ENCODE results near the gene ACSS2.
A peak's percentile ranks its signal among the peaks of the same experiment; 100 is the strongest.

ACSS2 gene

DNA sequence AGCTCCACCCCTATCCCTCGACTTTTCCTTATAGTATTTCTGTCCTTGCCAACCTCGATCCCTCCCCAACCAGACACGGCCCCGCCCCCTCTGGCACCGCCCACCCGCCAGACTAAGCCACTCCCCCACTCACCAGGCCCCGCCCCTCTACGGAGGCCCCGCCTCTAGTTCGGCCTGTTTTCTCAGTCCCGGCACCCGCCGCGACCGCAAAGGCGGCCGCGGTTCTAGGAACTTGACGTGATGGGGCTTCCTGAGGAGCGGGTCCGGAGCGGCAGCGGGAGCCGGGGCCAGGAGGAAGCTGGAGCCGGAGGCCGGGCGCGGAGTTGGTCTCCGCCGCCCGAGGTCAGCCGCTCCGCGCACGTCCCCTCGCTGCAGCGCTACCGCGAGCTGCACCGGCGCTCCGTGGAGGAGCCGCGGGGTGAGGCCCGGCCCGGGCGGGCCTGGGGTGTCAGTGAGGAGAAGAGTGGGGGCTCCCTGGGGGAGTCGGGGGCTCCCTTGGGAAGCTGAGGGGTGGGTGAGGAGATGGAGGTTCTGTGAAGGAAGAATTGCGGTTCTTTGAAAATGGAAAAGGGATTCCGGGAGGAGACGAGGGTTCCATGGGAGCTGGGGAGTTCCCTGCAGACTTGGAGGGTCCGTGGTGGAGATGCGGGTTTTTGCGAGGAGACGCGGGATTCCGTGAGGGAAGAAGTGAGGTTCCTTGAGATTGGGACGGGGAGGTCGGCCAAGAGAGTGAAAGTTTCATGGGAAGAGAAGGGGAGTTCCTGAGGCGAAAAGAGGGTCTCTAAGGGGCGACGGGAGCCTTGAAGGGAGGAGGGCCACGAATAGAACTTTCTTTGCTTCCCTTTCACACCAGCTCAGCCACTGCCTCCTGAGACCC is at the start of gene ACSS2:
Gene ACSS2, plus strand, starts transcription at position 207 of the 877 bp plus-strand sequence. Its CDS starts 34 bp downstream, at position 241.
- peaks cover 47% of the 10 kb centered on the region for H3K4me1 Mint-ChIP-seq
- H3K27me3 Mint-ChIP-seq: no peaks in the 10 kb centered on the region
- no peaks in the 10 kb centered on the region for H3K9me3 Mint-ChIP-seq

GRCh38 chr20:34829191-34829590 is 47.2 kb upstream of the ACSS2 start:
- H3K9me3 Mint-ChIP-seq: no peaks in the 10 kb centered on the region
- no peak for ATAC-seq
- H3K36me3 Mint-ChIP-seq: no peaks in the 10 kb centered on the region
- no peak overlapping the region for H3K4me3 Mint-ChIP-seq
- no peak overlapping the region for H3K27ac Mint-ChIP-seq
- peaks cover 15% of the 10 kb centered on the region for H3K4me1 Mint-ChIP-seq
- peaks cover 12% of the 10 kb centered on the region for H3K27me3 Mint-ChIP-seq

More for the DNA sequence above, at the start of gene ACSS2:
- Mint-ChIP-seq H3K36me3 (no peaks in the 10 kb centered on the region), H3K4me3 (peak within 1 kb of the TSS; percentile 83), H3K27ac (peak within 1 kb of the TSS; percentile 70)
- ATAC-seq: peak; percentile 90

GRCh38 chr20:34831936-34832335 is 44.5 kb upstream of the ACSS2 start:
- H3K27me3 Mint-ChIP-seq: peaks cover 18% of the 10 kb centered on the region
- no peaks in the 10 kb centered on the region for H3K9me3 Mint-ChIP-seq
- H3K36me3 Mint-ChIP-seq: no peaks in the 10 kb centered on the region
- H3K4me3 Mint-ChIP-seq: no peak overlapping the region
- peaks cover 6% of the 10 kb centered on the region for H3K4me1 Mint-ChIP-seq
- H3K27ac Mint-ChIP-seq: no peak overlapping the region
- no peak for ATAC-seq

DNA sequence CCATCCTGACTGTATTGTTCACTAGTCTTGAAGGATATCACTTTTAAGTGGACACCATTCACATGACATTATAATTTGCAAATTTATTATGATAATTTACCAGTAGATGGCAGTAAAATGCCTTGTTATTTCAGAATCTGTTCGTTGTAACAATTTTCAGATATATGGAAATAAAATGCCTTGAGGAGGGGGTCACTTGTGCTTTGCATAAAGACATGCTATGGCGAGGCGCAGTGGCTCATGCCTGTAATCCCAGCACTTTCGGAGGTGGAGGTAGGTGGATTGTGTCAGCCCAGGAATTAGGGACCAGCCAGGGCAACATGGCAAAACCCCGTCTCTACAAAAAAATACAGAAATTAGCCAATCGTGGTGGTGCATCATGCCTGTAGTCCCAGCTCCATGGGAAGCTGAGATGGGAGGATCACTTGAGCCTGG is 41.9 kb upstream of the ACSS2 start:
- no peak for ATAC-seq
- Mint-ChIP-seq H3K4me3 (no peak overlapping the region), H3K27me3 (peaks cover 18% of the 10 kb centered on the region), H3K36me3 (no peaks in the 10 kb centered on the region), H3K27ac (no peak overlapping the region), H3K9me3 (no peaks in the 10 kb centered on the region), H3K4me1 (peaks cover 6% of the 10 kb centered on the region)

GRCh38 chr20:34842143-34842542 is 34.3 kb upstream of the ACSS2 start:
- no peak overlapping the region for H3K4me3 Mint-ChIP-seq
- H3K36me3 Mint-ChIP-seq: no peaks in the 10 kb centered on the region
- no peak for ATAC-seq
- peaks cover 15% of the 10 kb centered on the region for H3K27me3 Mint-ChIP-seq
- no peaks in the 10 kb centered on the region for H3K9me3 Mint-ChIP-seq
- no peak overlapping the region for H3K27ac Mint-ChIP-seq
- H3K4me1 Mint-ChIP-seq: no peaks in the 10 kb centered on the region

DNA sequence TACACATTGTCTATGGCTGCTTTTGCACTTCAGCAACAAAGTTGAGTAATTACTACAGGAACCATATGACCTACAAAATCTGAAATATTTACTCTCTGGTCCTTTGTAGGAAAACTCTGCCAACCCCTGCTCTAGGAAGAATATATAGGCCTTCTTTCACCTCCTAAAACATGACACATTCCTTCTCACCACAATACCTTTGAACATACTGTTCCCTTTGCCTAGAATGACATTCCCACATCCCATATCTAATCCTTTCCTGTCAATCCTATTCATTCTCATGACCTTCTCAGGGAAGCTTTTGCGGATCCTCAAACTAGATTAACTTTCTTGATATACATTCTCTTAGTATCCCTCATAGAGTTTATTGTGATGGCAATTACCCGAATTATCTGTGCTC is 33.0 kb upstream of the ACSS2 start:
- no peak for ATAC-seq
- peaks cover 15% of the 10 kb centered on the region for H3K27me3 Mint-ChIP-seq
- no peak overlapping the region for H3K4me3 Mint-ChIP-seq
- no peaks in the 10 kb centered on the region for H3K9me3 Mint-ChIP-seq
- H3K36me3 Mint-ChIP-seq: no peaks in the 10 kb centered on the region
- H3K27ac Mint-ChIP-seq: no peak overlapping the region
- no peaks in the 10 kb centered on the region for H3K4me1 Mint-ChIP-seq

DNA sequence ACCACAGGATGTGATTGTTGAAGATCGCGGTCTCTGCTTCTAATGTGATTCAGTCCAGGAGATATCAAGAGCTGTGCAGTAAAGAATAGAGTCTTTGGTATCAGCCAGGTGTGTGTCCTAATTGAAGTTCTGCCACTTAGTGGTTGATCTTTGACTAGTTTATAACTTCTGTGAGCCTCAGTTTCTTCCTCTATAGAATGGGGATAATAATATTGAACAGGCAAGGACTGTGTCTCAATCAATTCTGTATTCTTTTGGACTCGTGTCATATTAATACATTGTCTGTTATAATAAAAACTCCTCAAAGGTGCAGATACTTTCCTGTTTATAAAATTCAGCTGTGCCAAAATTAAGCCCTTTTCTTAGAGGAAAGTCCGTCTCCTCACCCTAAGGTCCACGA is 27.8 kb upstream of the ACSS2 start:
- no peak overlapping the region for H3K27ac Mint-ChIP-seq

DNA sequence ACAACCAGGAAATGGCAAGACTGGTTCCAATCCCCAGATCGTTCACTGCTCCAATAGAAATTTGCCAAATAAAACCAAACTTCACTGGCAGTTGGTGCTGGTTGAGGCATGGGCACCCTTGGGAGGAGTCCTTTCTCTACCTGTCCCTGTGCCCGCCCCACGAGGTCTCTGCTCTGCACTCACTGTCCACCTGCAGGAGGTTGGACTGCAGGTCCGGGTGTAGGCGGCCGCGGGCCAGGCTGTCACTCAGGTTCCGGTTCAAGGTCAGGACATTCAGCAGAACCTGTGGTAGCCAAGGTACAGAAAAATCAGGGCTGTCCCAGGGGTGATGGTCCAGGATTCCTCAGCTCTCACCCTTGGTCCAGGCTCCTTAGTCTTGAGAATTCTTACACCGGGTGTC is 26.6 kb upstream of the ACSS2 start:
- no peaks in the 10 kb centered on the region for H3K4me1 Mint-ChIP-seq
- no peaks in the 10 kb centered on the region for H3K27me3 Mint-ChIP-seq
- no peak overlapping the region for H3K27ac Mint-ChIP-seq
- H3K4me3 Mint-ChIP-seq: no peak overlapping the region
- peaks cover 11% of the 10 kb centered on the region for H3K36me3 Mint-ChIP-seq
- H3K9me3 Mint-ChIP-seq: no peaks in the 10 kb centered on the region
- ATAC-seq: no peak

More for the DNA sequence above, 27.8 kb upstream of the ACSS2 start:
- no peak overlapping the region for H3K4me3 Mint-ChIP-seq
- peaks cover 11% of the 10 kb centered on the region for H3K36me3 Mint-ChIP-seq
- H3K4me1 Mint-ChIP-seq: no peaks in the 10 kb centered on the region
- ATAC-seq: no peak
- H3K27me3 Mint-ChIP-seq: no peaks in the 10 kb centered on the region
- H3K9me3 Mint-ChIP-seq: no peaks in the 10 kb centered on the region

- no peaks in the 10 kb centered on the region for H3K4me1 Mint-ChIP-seq
- H3K4me3 Mint-ChIP-seq: no peak overlapping the region
- peaks cover 15% of the 10 kb centered on the region for H3K36me3 Mint-ChIP-seq
- no peak for ATAC-seq
- no peaks in the 10 kb centered on the region for H3K9me3 Mint-ChIP-seq
- H3K27ac Mint-ChIP-seq: no peak overlapping the region
- H3K27me3 Mint-ChIP-seq: no peaks in the 10 kb centered on the region
These were observed 25.4 kb upstream of the ACSS2 start for GRCh38 chr20:34850969-34851368.

- no peaks in the 10 kb centered on the region for H3K4me1 Mint-ChIP-seq
- no peaks in the 10 kb centered on the region for H3K9me3 Mint-ChIP-seq
- no peak overlapping the region for H3K4me3 Mint-ChIP-seq
- ATAC-seq: peak; percentile 27
- peaks cover 15% of the 10 kb centered on the region for H3K36me3 Mint-ChIP-seq
- H3K27ac Mint-ChIP-seq: no peak overlapping the region
- no peaks in the 10 kb centered on the region for H3K27me3 Mint-ChIP-seq
These were observed 24.1 kb upstream of the ACSS2 start for GRCh38 chr20:34852298-34852697.

DNA sequence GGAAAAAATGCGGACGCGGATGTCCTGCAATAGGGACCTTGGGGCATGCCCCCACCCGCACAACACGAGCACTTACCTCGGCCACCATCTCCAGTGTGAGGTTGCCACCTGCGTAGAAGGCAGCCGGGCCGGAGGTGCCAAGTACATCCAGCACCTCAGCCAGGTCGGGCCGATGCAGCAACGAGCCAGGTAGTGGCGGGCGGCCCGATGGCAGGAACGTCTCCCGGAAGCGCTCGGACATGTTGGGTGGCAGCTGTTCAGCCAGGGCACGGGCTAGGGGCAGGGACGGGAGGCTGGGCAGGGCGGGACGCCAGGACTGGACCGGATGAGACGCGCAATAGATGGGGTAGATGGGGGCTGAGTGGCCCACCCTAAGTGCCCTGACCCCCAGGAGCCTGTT is 17.0 kb upstream of the ACSS2 start:
- no peak for ATAC-seq
- Mint-ChIP-seq H3K4me1 (no peaks in the 10 kb centered on the region), H3K4me3 (no peak overlapping the region), H3K9me3 (no peaks in the 10 kb centered on the region), H3K27ac (no peak overlapping the region), H3K27me3 (no peaks in the 10 kb centered on the region), H3K36me3 (peaks cover 36% of the 10 kb centered on the region)

GRCh38 chr20:34859826-34860545 is 16.4 kb upstream of the ACSS2 start:
- Mint-ChIP-seq H3K4me3 (no peak overlapping the region), H3K27me3 (no peaks in the 10 kb centered on the region), H3K36me3 (peaks cover 36% of the 10 kb centered on the region), H3K27ac (no peak overlapping the region), H3K4me1 (no peaks in the 10 kb centered on the region), H3K9me3 (no peaks in the 10 kb centered on the region)
- ATAC-seq: no peak

GRCh38 chr20:34861386-34862084 is 14.9 kb upstream of the ACSS2 start:
- Mint-ChIP-seq H3K36me3 (peaks cover 32% of the 10 kb centered on the region), H3K27ac (no peak overlapping the region), H3K4me1 (no peaks in the 10 kb centered on the region)

DNA sequence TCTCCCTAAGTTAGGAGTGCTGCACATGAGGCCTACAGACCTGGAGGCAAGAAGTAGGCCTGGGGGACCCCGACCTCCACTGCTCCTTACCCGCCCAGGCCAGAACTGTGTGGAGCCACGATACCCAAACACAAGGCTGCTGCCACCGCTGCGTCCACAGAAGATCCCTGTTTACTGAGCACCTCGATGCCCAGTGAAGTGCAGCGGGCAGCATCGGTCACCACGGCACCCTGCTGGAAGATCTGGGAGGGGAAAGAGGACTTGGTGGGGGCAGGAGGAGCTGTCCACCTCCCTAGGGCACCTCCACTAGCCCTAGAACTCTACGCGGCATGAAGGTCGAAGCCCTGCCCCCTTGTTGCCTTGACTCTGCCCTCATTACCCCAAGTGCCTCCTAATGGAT is 13.7 kb upstream of the ACSS2 start:
- H3K27me3 Mint-ChIP-seq: no peaks in the 10 kb centered on the region
- H3K4me3 Mint-ChIP-seq: no peak overlapping the region
- H3K4me1 Mint-ChIP-seq: no peaks in the 10 kb centered on the region
- H3K27ac Mint-ChIP-seq: no peak overlapping the region
- ATAC-seq: no peak
- H3K36me3 Mint-ChIP-seq: peaks cover 32% of the 10 kb centered on the region
- no peaks in the 10 kb centered on the region for H3K9me3 Mint-ChIP-seq

More at GRCh38 chr20:34861386-34862084, 14.9 kb upstream of the ACSS2 start:
- ATAC-seq: no peak
- H3K4me3 Mint-ChIP-seq: no peak overlapping the region
- no peaks in the 10 kb centered on the region for H3K9me3 Mint-ChIP-seq
- H3K27me3 Mint-ChIP-seq: no peaks in the 10 kb centered on the region

DNA sequence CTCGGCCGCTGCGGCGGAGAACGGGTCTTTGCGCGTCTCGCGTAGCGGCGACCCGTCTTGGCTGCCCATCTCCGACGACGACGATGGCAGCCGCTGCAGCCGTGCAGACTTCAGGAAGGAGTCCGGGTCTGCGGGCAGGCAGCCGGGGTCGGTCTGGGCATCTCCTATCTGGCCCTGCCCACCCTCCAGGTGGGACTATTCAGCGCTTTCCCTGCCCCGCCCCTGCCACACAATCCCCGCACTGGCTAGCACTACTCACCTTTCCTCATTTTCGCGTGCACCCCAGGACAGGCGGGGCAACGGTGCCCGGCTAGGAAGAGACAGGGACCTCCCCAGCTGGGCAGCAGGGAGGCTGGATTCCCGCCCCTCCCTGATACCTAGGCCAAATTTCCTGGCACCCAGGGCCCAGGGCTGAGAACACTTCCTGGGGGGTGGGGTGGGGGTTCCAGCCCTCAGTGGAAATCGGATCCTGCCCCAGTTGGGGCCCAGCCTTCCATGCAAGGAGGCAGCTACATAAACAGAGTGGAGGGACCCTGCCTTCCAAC is 12.9 kb upstream of the ACSS2 start:
- no peaks in the 10 kb centered on the region for H3K9me3 Mint-ChIP-seq

More for the DNA sequence above, 12.9 kb upstream of the ACSS2 start:
- no peak for ATAC-seq
- no peaks in the 10 kb centered on the region for H3K27me3 Mint-ChIP-seq
- H3K4me1 Mint-ChIP-seq: no peaks in the 10 kb centered on the region
- H3K36me3 Mint-ChIP-seq: peaks cover 26% of the 10 kb centered on the region
- H3K4me3 Mint-ChIP-seq: no peak overlapping the region
- no peak overlapping the region for H3K27ac Mint-ChIP-seq
